ENCODE results near the gene ARHGAP9.

The ARHGAP9 gene

DNA sequence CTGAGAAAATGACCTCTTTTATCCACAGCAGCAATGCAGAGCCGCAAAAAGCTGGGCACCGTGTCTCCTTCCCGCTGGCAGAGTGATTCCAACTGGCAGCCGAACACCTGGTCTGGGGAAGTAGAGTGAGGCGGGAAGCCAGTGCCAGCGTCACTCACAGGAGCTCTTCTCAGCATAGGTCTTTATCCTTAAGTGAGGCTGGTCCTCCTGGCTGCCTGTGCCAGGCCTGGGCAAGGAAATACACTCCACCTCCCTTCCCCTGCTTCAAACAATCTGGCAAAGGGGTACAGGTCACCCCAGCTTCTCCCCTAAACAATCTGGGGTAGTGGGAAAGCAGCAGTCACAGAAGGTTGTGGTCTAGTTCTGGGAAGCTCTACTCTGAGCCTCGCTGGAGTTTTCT lies 4.8 kb downstream of the ARHGAP9 start:
- Histone ChIP-seq H2AFZ (ENCODE audit: low read depth, low read length, severe bottlenecking) (no peak overlapping the region), H3K4me3 (ENCODE audit: insufficient read depth, low read length, poor library complexity, severe bottlenecking) (no peak overlapping the region), H3K27ac (ENCODE audit: low read depth, low read length) (no peak overlapping the region), H4K20me1 (ENCODE audit: low read depth, low read length) (no peaks in the 10 kb centered on the region), H3K36me3 (ENCODE audit: low read length) (no peaks in the 10 kb centered on the region), H3K9ac (ENCODE audit: low read length) (no peak overlapping the region), H3K9me2 (replicated peaks; ENCODE audit: insufficient read depth, low read length) (no peaks in the 10 kb centered on the region), H3K4me2 (ENCODE audit: low read depth, low read length, poor library complexity, severe bottlenecking) (no peak overlapping the region), H3K9me3 (ENCODE audit: insufficient read depth, low read length) (no peaks in the 10 kb centered on the region), H3F3A (ENCODE audit: insufficient read depth) (0 out of 2 replicates have a peak, but pooled peaks cover 7% of the 10 kb centered on the region), H3K79me2 (ENCODE audit: insufficient read depth, low read length) (no peaks in the 10 kb centered on the region), H3K27me3 (ENCODE audit: low read length) (no peaks in the 10 kb centered on the region)
- TF ChIP-seq, protein P1, sequence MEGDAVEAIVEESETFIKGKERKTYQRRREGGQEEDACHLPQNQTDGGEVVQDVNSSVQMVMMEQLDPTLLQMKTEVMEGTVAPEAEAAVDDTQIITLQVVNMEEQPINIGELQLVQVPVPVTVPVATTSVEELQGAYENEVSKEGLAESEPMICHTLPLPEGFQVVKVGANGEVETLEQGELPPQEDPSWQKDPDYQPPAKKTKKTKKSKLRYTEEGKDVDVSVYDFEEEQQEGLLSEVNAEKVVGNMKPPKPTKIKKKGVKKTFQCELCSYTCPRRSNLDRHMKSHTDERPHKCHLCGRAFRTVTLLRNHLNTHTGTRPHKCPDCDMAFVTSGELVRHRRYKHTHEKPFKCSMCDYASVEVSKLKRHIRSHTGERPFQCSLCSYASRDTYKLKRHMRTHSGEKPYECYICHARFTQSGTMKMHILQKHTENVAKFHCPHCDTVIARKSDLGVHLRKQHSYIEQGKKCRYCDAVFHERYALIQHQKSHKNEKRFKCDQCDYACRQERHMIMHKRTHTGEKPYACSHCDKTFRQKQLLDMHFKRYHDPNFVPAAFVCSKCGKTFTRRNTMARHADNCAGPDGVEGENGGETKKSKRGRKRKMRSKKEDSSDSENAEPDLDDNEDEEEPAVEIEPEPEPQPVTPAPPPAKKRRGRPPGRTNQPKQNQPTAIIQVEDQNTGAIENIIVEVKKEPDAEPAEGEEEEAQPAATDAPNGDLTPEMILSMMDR (IDR thresholded peaks at IDR 0.05; ENCODE audit: insufficient read depth, low read length, poor library complexity, severe bottlenecking), result no peak
- TF ChIP-seq EZH2phosphoT487 (conservative IDR thresholded peaks at IDR 0.05; ENCODE audit: low read length), result no peak

DNA sequence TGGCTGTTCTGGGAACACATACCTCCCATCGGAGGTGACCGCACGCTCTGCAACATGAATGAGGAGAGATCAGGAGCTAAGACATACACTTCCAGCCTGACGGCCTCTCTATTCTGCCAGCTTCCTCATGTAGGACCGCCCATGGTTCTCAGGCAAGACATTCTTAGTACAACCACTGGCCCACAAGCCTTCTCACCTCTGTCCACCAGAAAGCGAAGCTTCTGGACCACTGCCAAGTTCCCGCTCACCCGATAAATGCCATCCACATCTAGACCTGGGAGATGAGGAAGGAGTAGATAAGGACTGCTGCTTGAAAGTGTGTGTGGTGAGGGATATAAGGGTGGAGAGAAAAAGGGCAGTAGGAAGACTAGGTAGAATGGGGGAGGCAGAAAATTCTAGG lies 5.2 kb downstream of the ARHGAP9 start:
- H3K9me3 ChIP-seq (ENCODE audit: insufficient read depth, low read length), result no peaks in the 10 kb centered on the region
- TF ChIP-seq, protein P1 (IDR thresholded peaks at IDR 0.05; ENCODE audit: insufficient read depth, low read length, poor library complexity, severe bottlenecking), result no peak
- no peak for TF ChIP-seq EZH2phosphoT487 (conservative IDR thresholded peaks at IDR 0.05; ENCODE audit: low read length)
- no peaks in the 10 kb centered on the region for H3K36me3 ChIP-seq (ENCODE audit: low read length)
- H3K4me3 ChIP-seq (ENCODE audit: insufficient read depth, low read length, poor library complexity, severe bottlenecking), result no peak overlapping the region
- H3K9ac ChIP-seq (ENCODE audit: low read length), result no peak overlapping the region
- no peak overlapping the region for H3K27ac ChIP-seq (ENCODE audit: low read depth, low read length)
- 0 out of 2 replicates have a peak, but pooled peaks cover 7% of the 10 kb centered on the region for H3F3A ChIP-seq (ENCODE audit: insufficient read depth)
- no peak overlapping the region for H2AFZ ChIP-seq (ENCODE audit: low read depth, low read length, severe bottlenecking)
- no peak overlapping the region for H3K4me2 ChIP-seq (ENCODE audit: low read depth, low read length, poor library complexity, severe bottlenecking)
- H3K27me3 ChIP-seq (ENCODE audit: low read length), result no peaks in the 10 kb centered on the region
- no peaks in the 10 kb centered on the region for H4K20me1 ChIP-seq (ENCODE audit: low read depth, low read length)
- H3K79me2 ChIP-seq (ENCODE audit: insufficient read depth, low read length), result no peaks in the 10 kb centered on the region
- H3K9me2 ChIP-seq (replicated peaks; ENCODE audit: insufficient read depth, low read length), result no peaks in the 10 kb centered on the region

DNA sequence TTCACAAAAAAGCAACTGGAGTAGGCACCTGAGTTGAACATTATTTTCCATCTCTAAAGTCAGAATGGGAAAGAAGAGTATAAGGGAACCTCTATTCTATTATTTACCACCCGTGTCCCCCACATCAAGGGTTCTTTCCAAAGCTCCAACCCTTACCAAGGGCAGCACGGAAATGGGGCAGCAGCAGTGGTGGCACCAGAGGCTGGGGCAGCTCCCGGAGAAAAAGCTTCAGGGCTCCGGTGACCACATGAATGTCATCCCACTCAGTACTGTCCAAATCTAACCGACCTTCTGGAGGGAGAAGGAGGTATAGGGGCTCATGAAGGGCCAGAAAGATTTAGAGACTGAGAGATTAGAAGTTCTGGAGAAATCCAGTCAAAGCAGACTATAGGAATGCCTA lies 5.8 kb downstream of the ARHGAP9 start:
- no peak overlapping the region for H3K4me2 ChIP-seq (ENCODE audit: low read depth, low read length, poor library complexity, severe bottlenecking)
- H3K9ac ChIP-seq (ENCODE audit: low read length), result no peak overlapping the region
- no peaks in the 10 kb centered on the region for H3K9me2 ChIP-seq (replicated peaks; ENCODE audit: insufficient read depth, low read length)
- no peaks in the 10 kb centered on the region for H3K79me2 ChIP-seq (ENCODE audit: insufficient read depth, low read length)
- H3F3A ChIP-seq (ENCODE audit: insufficient read depth), result 0 out of 2 replicates have a peak, but pooled peaks cover 7% of the 10 kb centered on the region
- no peak overlapping the region for H2AFZ ChIP-seq (ENCODE audit: low read depth, low read length, severe bottlenecking)
- no peaks in the 10 kb centered on the region for H3K27me3 ChIP-seq (ENCODE audit: low read length)
- H3K27ac ChIP-seq (ENCODE audit: low read depth, low read length), result no peak overlapping the region
- no peaks in the 10 kb centered on the region for H4K20me1 ChIP-seq (ENCODE audit: low read depth, low read length)
- no peaks in the 10 kb centered on the region for H3K36me3 ChIP-seq (ENCODE audit: low read length)
- no peak for TF ChIP-seq EZH2phosphoT487 (conservative IDR thresholded peaks at IDR 0.05; ENCODE audit: low read length)
- TF ChIP-seq, protein P1 (IDR thresholded peaks at IDR 0.05; ENCODE audit: insufficient read depth, low read length, poor library complexity, severe bottlenecking), result no peak
- no peak overlapping the region for H3K4me3 ChIP-seq (ENCODE audit: insufficient read depth, low read length, poor library complexity, severe bottlenecking)
- H3K9me3 ChIP-seq (ENCODE audit: insufficient read depth, low read length), result no peaks in the 10 kb centered on the region

All from SU-DHL-6 (cell line).